GM19468 (cell line): Measurements from ENCODE around the gene NCOA3.
"Not testable (repeated sequence)": the region's sequence is repeated elsewhere in the genome, so short reads cannot be mapped to it uniquely, and the experiment has no call there.

Experiments
- ATAC-seq: cut with Tn5 transposase; IDR thresholded peaks from one replicate; pipeline ENCODE4 v1.9.1; 2021; ENCODE audit warnings: mild to moderate bottlenecking, moderate library complexity, moderate number of reproducible peaks; ENCODE audit not compliant: unreplicated experiment; ENCODE audit errors: extremely low read depth

The NCOA3 gene

DNA sequence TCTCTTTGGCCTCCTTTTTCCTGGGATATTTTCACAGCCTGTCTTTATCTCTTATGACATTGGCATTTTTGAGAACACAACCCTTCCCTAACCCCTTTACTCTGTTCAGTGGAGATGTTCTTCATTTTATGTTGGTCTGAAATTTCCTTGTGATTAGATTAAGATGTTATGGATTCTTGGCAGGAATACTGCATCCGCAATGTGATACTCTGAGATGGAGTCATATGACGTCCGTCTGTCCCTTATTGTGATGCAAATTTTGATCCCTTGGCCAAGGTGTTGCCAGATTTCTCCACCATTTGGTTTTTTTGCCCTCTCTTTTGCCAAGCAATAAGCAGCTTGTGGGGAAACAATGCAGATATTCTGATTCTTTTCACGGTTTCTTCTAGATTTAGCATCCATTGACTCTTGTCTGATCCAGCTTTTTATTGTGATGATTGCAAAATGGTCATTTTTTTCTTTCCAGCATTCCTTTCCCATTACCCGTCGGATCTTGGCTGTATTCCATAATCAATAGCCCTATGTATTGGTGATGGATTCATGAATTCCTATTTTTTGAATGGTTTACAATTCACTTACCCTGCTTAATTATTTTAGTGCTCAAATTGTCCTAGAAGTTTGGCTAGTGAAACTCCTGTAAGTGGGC is 85.1 kb downstream of the NCOA3 start:
- no peak for ATAC-seq

DNA sequence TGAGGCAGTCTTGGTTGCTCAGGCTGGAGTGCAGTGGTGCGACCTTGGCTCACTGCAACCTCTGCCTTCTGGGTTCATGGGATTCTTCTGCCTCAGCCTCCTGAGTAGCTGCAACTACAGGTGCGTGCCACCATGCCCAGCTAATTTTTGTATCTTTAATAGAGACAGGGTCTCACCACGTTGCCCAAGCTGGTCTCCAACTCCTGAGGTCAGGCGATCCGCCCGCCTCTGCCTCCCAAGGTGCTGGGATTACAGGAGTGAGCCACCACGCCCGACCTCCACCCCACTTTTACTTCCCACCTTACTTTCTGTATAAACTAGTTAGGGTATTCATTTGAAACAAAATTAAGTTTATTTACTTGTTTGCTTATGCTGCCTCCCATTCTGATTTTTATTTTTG is 86.5 kb downstream of the NCOA3 start:
- no peak for ATAC-seq

DNA sequence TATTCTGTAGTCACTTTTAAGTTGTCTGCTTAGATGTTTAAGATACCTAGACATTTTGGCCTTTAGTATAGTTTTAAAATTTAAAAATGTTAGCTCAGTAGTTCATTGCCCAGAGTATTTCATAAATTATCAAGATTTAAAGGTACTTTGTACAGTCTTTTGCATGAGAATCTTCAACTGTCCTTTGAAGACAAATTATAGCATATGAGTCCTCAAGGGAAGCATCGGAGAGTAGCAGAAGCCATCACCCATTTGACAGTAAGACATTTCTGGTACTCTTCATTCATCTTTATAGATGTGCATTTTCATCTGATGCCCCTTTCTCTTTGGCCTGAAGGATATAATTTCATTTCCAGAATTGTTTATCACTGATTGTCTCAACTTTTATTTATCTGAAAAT is 89.5 kb downstream of the NCOA3 start:
- no peak for ATAC-seq

DNA sequence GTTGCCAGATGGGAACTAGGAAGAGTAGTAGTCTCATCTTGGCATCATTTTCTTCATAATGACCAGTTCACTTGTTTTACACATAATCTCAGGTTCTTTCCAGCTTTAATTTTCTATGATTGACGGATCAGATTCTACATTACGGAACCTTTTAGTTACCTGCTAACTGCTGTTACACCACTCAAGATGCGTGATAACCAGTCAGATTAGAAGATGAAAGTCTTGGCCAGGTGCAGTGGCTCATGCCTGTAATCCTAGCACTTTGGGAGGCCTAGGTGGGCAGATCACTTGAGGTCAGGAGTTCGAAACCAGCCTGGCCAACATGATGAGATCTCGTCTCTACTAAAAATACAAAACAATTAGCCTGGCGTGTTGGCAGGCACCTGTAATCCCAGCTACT is 92.5 kb downstream of the NCOA3 start:
- no peak for ATAC-seq

DNA sequence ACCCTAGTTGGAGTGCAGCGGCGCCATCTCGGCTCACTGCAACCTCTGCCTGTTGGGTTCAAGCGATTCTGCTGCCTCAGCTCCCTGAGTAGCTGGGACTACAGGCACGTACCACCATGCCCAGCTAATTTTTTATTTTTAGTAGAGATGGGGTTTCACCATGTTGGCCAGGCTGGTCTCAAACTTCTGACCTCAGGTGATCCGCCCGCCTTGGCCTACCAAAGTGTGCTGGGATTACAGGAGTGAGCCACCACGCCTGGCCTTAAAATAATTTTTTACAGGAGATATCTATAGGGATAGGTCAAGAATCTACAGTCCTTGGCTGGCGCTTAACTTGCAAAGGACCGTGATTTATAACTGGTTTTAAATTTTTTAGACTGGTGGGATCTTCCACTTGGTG is 93.5 kb downstream of the NCOA3 start:
- ATAC-seq, result not testable (repeated sequence)

DNA sequence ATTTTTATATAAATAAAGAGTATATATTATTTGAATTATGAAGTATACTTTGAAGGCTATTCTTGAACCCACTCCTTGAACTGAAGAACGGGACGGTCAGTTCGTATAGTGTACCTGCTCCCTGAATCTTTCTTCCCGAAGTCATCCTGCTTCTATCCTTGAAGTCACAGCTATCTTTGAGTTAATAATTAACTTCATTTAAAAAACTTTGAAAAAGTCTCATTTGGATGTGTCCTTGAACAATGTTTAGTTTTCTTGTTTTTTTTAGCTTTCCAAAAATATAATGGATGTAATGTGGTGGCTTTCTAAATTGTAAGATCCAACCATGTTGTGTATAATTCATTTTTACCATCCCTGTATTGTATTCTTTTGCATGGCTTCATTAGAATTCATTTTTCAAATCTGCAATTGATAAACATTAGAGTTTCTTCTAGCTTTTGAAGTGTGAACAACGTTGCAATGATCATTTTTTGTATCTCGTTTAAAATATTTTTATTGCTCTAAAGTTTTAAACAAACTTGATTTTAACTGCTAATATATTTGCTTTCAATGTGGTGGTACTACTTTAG is 94.4 kb downstream of the NCOA3 start:
- no peak for ATAC-seq

DNA sequence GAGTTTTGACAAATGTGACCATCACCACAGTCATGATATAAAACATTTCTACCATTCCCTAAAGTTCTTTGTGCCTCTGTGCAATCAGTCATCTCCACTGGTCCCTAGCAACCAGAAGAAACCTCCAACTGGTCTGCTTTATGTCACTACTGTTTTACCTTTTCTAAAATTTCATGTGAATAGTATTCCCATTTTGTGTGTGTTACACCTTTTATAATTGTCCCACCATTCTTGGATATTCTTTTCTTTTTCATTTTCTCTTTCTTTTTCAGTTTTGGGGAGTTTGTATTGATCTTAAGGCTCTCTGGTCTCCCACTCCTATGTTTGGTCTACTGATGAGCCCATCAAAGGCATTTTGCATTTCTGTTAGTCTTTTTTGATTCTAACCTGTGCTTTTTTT is 95.4 kb downstream of the NCOA3 start:
- no peak for ATAC-seq

DNA sequence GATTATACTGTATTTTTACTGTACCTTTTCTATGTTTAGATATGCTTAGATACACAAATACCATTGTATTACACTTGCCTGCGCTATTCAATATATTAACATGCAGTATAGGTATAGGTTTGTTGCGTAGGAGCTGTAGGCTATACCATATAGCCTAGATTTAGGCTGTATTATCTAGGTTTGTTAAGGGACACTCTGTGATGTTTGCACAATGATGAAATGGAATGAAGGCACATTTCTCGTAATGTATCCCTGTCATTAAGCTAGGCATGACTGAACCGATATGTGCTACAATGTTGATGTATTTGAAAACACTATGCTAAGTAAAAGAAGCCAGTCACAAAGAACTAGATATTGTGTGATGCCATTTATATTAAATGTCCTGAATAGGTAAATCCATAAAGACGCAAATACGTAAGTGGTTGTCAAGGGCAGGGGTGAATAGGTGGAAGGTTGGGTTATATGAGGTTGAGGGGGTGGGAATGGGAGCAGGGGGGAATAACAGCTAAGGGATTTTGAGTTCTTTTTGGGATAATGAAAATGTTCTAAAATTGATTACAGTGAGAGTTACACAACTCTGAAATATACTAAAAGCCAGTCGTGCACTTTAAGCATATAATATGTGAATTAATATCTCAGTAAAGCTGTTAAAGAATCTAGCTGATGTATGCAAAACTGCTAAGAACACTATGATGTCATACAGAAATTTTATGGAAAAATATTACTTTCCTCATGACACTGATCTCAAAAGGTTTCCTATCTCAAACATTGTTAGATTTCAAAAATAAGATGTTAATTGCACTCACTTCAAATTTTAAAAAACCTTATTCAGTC is 97.4 kb downstream of the NCOA3 start:
- no peak for ATAC-seq

DNA sequence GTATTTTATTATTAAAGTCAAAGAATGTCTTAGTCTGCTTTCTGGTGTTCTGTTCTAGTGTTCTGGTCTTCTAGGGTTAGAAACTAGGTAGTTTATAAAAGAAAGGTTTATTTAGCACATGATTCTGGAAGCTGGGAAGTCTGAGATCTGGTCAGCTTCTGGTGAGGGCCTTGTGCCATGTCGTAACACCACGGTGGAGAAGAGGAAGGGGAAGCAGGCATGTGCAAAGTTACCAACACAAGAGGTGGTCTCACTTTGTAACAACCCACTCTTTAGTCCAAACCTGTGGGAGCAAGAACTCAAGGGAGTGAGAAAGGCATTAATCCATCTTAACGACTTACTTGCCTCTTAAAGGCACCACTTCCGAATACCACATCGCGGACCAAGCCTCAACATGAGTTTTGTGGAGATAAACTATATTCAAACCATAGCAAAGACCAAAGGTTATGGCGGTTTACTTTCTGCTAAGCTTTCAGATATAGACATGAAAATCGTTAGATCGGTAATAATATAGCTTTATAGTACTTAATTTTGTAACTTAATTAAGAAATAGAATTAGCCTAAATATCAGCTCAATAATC is 99.4 kb downstream of the NCOA3 start:
- no peak for ATAC-seq

DNA sequence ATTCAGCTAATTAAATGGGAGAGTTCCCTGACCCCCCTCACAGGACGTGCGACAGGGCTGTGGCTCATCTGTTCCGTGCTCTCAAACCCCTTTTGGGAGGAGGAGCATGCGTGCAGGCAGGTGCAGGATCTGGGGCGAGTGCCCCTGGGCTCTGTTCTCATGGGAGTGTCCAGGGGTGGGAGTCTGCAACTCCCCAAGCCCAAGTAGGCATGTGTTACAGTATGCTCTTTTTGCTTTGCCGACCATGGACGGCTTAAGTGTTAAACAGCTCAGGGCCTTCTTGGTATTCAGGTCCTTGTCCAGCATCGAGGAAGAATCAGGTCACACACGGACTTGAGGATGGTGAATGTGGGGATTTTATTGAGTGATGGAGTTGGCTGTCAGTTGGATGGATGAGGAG is 101.6 kb downstream of the NCOA3 start:
- ATAC-seq, result no peak

DNA sequence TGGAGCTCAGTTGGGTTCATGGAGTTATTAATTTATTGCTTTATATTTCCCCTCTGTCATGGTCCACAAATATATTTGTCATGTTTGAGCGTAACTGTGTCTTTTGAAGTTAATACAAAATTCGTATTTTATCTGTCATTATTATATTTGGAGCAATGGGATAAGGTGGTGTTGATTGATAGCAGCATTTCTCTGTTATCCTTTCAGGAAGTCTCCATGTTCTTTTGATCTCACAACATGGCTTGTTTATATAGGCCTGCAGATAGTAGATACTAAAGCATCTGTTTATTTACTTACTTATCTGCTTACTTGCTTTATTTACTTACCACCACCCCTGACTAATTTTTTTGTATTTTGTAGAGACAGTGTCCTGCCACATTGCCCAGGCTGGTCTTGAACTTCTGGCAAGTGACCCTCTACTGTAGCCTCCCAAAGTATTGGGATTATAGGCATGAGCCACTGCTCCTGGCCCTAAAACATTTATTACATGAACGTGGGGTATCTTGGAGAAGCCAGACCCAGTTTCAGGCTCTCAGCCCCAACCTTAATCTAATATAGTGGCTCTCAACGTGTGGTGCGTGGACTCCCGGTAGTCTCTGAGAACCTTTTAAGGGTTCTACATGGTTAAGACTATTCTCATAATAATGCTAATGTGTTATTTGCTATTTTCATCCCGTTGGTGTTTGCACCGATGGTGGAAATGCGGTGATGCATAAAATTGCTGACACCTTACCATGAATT is 104.2 kb downstream of the NCOA3 start:
- no peak for ATAC-seq

DNA sequence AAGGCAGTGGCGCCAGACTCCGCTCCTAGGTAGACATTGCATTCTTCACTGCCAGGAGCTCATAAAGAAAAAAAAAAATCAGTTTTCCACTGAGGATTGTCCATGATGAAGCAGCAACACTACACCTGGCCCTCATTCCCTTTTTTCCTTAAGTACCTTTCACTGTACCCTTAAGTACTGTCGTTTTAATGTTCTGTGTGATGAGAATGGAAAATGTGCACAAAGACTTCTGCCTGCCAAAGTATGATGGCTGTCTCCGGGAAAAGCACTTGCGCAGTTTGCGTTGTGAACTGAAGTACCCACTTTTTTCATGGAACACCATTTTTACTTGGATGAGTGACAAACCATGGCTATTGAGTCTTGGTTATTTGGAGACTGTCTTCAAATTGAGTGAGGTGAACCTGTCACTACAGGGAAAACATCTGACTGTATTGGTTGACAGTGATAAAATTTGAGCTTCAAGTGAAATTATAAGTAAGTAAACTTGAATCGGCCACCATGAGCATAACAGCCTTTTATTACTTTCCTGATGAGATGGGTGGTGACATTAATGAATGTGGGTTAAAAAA is 104.8 kb downstream of the NCOA3 start:
- no peak for ATAC-seq

DNA sequence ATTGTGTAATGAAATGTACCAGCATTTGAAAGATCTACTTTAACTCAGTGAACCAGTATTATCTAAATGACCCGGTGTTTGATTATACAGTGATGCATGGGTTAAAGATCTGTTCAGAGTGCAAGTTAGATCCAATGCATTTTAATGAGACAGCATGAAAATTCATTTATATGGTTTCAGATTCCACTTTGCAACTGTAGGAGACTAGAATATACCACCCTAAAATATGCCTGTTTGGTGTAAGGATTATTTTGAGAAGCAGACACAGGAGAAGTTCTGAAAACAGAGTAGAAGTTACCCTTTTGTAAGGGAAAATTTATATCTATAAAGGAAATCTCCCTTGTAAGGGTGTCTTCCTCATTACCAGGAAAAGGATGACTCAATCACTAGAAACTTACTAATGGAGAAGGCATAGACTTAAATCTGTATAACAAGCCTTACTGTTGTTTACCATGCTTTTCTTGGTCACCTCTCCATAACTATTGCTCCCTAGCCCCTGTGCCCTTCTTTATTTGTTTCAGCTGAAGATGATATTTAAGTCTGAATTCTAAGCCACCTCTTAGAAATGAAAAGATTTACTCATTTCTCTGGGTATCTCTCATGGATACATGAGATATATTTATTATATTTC is 105.4 kb downstream of the NCOA3 start:
- no peak for ATAC-seq

DNA sequence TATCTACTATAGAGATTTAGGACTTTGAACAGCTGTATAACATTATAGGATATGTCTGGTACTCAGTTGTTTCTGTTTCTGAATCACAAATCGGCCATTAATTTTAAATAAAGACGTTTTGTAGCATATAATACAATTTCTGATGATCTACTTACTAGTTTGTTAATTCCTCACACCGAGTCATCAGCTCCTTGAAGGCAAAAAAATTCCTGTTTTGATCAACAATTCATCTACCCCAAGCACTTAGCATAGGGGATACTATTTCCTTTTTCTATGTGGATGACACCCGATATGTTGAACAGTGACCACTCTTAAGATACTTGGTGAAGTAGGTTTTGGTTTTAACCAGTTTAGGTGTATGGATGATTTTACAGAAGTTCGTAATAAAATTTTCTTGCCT is 107.3 kb downstream of the NCOA3 start:
- ATAC-seq, result no peak

DNA sequence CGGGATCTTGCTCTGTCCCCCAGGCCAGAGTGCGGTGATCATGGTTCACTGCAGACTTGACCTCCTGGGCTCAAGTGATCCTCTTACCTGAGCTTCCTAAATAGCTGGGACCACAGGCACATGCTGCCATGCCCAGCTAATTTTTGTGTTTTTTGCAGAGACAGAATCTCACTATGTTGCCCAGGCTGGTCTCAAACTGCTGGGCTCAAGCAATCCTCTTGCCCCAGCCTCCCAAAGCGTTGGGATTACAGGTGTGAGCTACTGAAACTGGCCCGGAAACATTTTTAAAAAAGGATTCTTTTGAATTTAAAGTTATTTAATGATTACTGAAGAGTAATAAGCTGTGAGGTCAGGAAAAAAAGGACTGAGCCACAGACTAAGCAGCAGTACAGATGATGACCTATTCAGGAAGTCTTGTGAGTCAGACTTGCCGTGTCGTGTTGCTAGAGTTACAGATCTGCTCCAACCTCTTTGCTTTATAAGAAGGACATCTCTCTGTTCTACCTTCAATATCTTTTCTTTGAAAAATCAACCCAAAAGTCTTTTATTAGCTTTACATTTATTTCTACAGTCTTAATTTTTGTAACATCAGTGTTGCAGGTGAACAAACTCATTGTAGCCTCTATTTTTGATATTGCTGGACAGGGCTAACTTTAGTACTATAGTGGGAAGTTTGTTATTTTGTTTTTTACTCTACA is 108.7 kb downstream of the NCOA3 start:
- no peak for ATAC-seq

DNA sequence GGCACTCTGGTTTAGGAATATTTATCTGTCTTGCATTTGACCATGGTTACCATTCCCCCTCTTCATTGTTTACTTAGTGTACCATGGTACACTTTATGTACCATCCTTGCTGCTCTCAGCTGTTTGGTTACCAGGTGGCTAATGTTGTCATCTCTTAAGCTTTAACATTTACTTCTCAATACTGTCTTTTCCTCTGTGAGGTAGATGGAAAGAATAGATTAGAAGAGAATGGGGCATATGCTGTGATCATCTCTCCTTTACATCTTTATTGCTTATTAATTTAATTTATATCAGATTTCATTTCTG is 109.2 kb downstream of the NCOA3 start:
- ATAC-seq, result no peak

DNA sequence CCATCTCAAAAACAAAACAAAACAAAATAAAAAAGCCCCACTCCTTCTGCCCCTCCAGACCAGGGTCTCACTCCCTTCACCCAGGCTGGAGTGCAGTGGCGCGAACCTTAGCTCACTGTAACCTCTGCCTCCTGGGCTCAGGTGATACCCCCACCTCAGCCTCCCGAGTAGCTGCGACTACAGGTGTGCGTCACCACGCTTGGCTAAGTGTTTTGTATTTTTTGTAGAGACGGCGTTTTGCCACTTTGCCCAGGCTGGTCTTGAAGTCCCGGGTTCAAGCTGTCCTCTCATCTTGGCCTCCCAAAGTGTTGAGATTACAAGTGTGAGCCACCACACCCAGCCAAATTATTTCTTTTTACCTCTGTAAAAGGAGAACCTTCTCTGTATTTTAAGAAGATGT is 110.1 kb downstream of the NCOA3 start:
- no peak for ATAC-seq

DNA sequence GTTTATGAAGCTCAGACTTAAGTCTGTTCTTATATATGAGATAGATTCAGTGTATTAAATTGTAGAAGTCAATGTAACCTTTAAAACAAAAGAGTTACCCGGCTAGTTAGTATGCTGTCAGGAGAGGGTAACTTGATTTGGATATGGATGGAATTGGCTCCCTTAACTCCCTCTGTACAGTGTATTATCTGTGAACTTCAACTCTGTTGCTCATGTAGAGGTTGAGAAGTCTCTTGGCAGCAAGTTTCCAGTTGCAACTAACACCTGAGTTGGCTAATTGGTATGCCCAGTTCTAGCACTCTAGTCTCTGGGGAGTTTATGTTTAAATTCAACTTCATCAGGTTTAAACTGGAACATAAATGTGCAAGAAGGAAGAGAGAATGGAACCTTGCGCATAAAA is 111.0 kb downstream of the NCOA3 start:
- ATAC-seq, result no peak

DNA sequence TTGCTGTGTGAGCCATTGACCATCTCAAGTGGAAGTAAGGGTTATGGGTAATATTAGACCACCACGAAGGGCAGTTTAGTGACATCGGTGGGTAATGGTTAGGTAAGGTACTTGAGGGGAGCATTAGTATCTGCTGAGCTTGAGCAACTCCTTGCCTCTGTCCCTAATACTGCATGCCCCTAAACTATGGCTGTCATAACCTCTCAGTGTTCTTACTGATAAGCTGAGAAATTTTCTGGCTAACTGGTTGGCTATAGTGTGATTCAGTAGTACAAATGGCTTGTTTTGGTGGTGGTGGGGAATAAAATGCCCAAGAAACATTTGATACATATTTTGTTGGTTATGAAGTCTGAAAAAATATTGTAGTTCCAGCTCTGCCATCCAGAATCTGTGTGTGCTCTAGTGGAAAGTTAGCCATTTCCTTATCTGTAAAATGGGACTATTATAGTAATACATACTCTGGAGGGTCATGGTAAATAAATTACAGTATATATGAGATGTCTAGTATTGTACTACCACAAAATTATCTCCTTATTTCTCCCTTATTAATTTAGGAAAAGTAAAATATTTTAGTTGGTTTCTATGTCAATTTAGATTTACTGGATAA is 113.1 kb downstream of the NCOA3 start:
- no peak for ATAC-seq
